Activated CD8-positive, alpha-beta memory T cell treated with anti-CD3 and anti-CD28 coated beads, Interleukin-2, amount 10 ng/mL, durations not matched to agents 7 days and 5 days (primary cell): ENCODE data around the gene MEPE. TPM values are rescaled to one million over a fixed set of nuclear protein-coding genes. Genes with fewer than 3 reads are reported as not detected.

ENCODE experiments used
- ATAC-seq: fragments of 150-1000 bp; cut with Tn5 transposase; one replicate; pipeline ENCODE4 v1.10.0; 2021; ENCODE audit warnings: moderate library complexity
- CTCF ChIA-PET: fragments of 350-600 bp; sonication (Branson Sonifier 250); formaldehyde crosslinking; loops from one replicate; lab custom pipeline; 2021; ENCODE audit warnings: antibody characterized with exemption; lab: Charles Lee
- DNase-seq: peaks from one replicate; pipeline ENCODE4 v3.0.0-alpha.2; 2020
- H3K27ac Mint-ChIP-seq: one replicate; pipeline ENCODE4 v1.8.0; 2021; ENCODE audit warnings: mild to moderate bottlenecking, mixed read lengths
- H3K27me3 Mint-ChIP-seq: one replicate; pipeline ENCODE4 v1.8.0; 2021; ENCODE audit warnings: mixed read lengths
- H3K36me3 Mint-ChIP-seq: one replicate; pipeline ENCODE4 v1.8.0; 2021; ENCODE audit warnings: mild to moderate bottlenecking, mixed read lengths
- H3K4me1 Mint-ChIP-seq: one replicate; pipeline ENCODE4 v1.8.0; 2021; ENCODE audit warnings: mixed read lengths
- H3K4me3 Mint-ChIP-seq: one replicate; pipeline ENCODE4 v1.8.0; 2021; ENCODE audit warnings: mild to moderate bottlenecking, moderate library complexity, mixed read lengths
- H3K9me3 Mint-ChIP-seq: one replicate; pipeline ENCODE4 v1.8.0; 2022; ENCODE audit warnings: low read depth, mixed read lengths
- total RNA-seq, 2 experiments: library from RNA; stranded (reverse); gene quantifications; one replicate each; pipeline ENCODE4 v1.2.3, GENCODE V29; 2021

Gene MEPE
- total RNA-seq, 2 experiments from 2014 or later = not detected

- H3K27ac Mint-ChIP-seq = no peak overlapping the region
- CTCF ChIA-PET = no interaction called here
- H3K4me1 Mint-ChIP-seq = no peaks in the 10 kb centered on the region
- ATAC-seq = no peak
- no peaks in the 10 kb centered on the region for H3K36me3 Mint-ChIP-seq
- no peaks in the 10 kb centered on the region for H3K9me3 Mint-ChIP-seq
- H3K27me3 Mint-ChIP-seq = peaks cover 8% of the 10 kb centered on the region
- no peak for DNase-seq
- H3K4me3 Mint-ChIP-seq = no peak overlapping the region
Measured at GRCh38 chr4:87823724-87824123, 9.0 kb upstream of the MEPE start.

GRCh38 chr4:87824352-87824751 is 8.4 kb upstream of the MEPE start:
- no peaks in the 10 kb centered on the region for H3K4me1 Mint-ChIP-seq
- H3K4me3 Mint-ChIP-seq = no peak overlapping the region
- no peaks in the 10 kb centered on the region for H3K9me3 Mint-ChIP-seq
- ATAC-seq (no peak), DNase-seq (no peak)
- CTCF ChIA-PET = interaction anchor here (1.2 kb wide), 1 partner anchor 25 kb away, joined by 3 read pairs; no protein-coding TSS in a partner anchor
- no peak overlapping the region for H3K27ac Mint-ChIP-seq
- no peaks in the 10 kb centered on the region for H3K36me3 Mint-ChIP-seq
- H3K27me3 Mint-ChIP-seq = peaks cover 9% of the 10 kb centered on the region

- DNase-seq (no peak), ATAC-seq (no peak)
- CTCF ChIA-PET = no interaction called here
- H3K4me3 Mint-ChIP-seq = no peak overlapping the region
- H3K4me1 Mint-ChIP-seq = no peaks in the 10 kb centered on the region
- H3K27ac Mint-ChIP-seq = no peak overlapping the region
- H3K36me3 Mint-ChIP-seq = no peaks in the 10 kb centered on the region
- H3K27me3 Mint-ChIP-seq = peaks cover 28% of the 10 kb centered on the region
- H3K9me3 Mint-ChIP-seq = no peaks in the 10 kb centered on the region
Measured at GRCh38 chr4:87834401-87834800, 1.6 kb downstream of the MEPE start.

GRCh38 chr4:87835197-87835596 is 2.4 kb downstream of the MEPE start:
- Mint-ChIP-seq H3K36me3 (no peaks in the 10 kb centered on the region), H3K27ac (no peak overlapping the region), H3K27me3 (peaks cover 25% of the 10 kb centered on the region), H3K4me3 (no peak overlapping the region), H3K4me1 (no peaks in the 10 kb centered on the region), H3K9me3 (no peaks in the 10 kb centered on the region)
- DNase-seq (no peak), ATAC-seq (no peak)
- CTCF ChIA-PET = interaction anchor here (0.9 kb wide), 1 partner anchor 14 kb away, joined by 3 read pairs; no protein-coding TSS in a partner anchor

GRCh38 chr4:87835743-87836142 is 3.0 kb downstream of the MEPE start:
- H3K27ac Mint-ChIP-seq = no peak overlapping the region
- no peaks in the 10 kb centered on the region for H3K36me3 Mint-ChIP-seq
- H3K9me3 Mint-ChIP-seq = no peaks in the 10 kb centered on the region
- no peak overlapping the region for H3K4me3 Mint-ChIP-seq
- ATAC-seq (no peak), DNase-seq (no peak)
- CTCF ChIA-PET = interaction anchor here (0.9 kb wide), 1 partner anchor 13 kb away, joined by 3 read pairs; no protein-coding TSS in a partner anchor
- no peaks in the 10 kb centered on the region for H3K4me1 Mint-ChIP-seq
- H3K27me3 Mint-ChIP-seq = peaks cover 25% of the 10 kb centered on the region

GRCh38 chr4:87838205-87838604 is 5.4 kb downstream of the MEPE start:
- H3K4me3 Mint-ChIP-seq = no peak overlapping the region
- no peaks in the 10 kb centered on the region for H3K36me3 Mint-ChIP-seq
- no peaks in the 10 kb centered on the region for H3K9me3 Mint-ChIP-seq
- H3K4me1 Mint-ChIP-seq = no peaks in the 10 kb centered on the region
- CTCF ChIA-PET = interaction anchor here (1.4 to 3.8 kb wide), 3 partner anchors 10 to 158 kb away, joined by 3 to 21 read pairs (median 5); no protein-coding TSS in a partner anchor
- no peak for DNase-seq
- H3K27ac Mint-ChIP-seq = no peak overlapping the region
- peaks cover 37% of the 10 kb centered on the region for H3K27me3 Mint-ChIP-seq
- ATAC-seq = no peak

- ATAC-seq = no peak
- Mint-ChIP-seq H3K36me3 (no peaks in the 10 kb centered on the region), H3K4me1 (no peaks in the 10 kb centered on the region), H3K27me3 (peaks cover 42% of the 10 kb centered on the region), H3K27ac (no peak overlapping the region), H3K9me3 (no peaks in the 10 kb centered on the region), H3K4me3 (no peak overlapping the region)
- DNase-seq = no peak
- CTCF ChIA-PET = interaction anchor here (1.4 to 3.8 kb wide), 3 partner anchors 9 to 159 kb away, joined by 3 to 21 read pairs (median 5); no protein-coding TSS in a partner anchor
Measured at GRCh38 chr4:87838890-87839591, 6.3 kb downstream of the MEPE start.

GRCh38 chr4:87839592-87839946 is 6.8 kb downstream of the MEPE start:
- no peaks in the 10 kb centered on the region for H3K9me3 Mint-ChIP-seq
- no peaks in the 10 kb centered on the region for H3K4me1 Mint-ChIP-seq
- ATAC-seq = no peak
- H3K27me3 Mint-ChIP-seq = peaks cover 42% of the 10 kb centered on the region
- DNase-seq = no peak
- H3K36me3 Mint-ChIP-seq = no peaks in the 10 kb centered on the region
- CTCF ChIA-PET = interaction anchor here (1.8 to 3.8 kb wide), 2 partner anchors 9 to 160 kb away, joined by 5 to 21 read pairs; no protein-coding TSS in a partner anchor
- H3K27ac Mint-ChIP-seq = no peak overlapping the region
- no peak overlapping the region for H3K4me3 Mint-ChIP-seq

GRCh38 chr4:87840149-87840548 is 7.4 kb downstream of the MEPE start:
- no peaks in the 10 kb centered on the region for H3K4me1 Mint-ChIP-seq

GRCh38 chr4:87843936-87844335 is 11.2 kb downstream of the MEPE start:
- ATAC-seq (no peak), DNase-seq (no peak)
- Mint-ChIP-seq H3K27ac (no peak overlapping the region), H3K27me3 (peaks cover 56% of the 10 kb centered on the region), H3K9me3 (no peaks in the 10 kb centered on the region), H3K4me3 (no peak overlapping the region), H3K36me3 (no peaks in the 10 kb centered on the region), H3K4me1 (peaks cover 4% of the 10 kb centered on the region)
- CTCF ChIA-PET = interaction anchor here (1.4 to 1.6 kb wide), 2 partner anchors 9 to 164 kb away, joined by 4 to 5 read pairs; no protein-coding TSS in a partner anchor

More at GRCh38 chr4:87840149-87840548, 7.4 kb downstream of the MEPE start:
- DNase-seq (no peak), ATAC-seq (no peak)
- Mint-ChIP-seq H3K36me3 (no peaks in the 10 kb centered on the region), H3K9me3 (no peaks in the 10 kb centered on the region), H3K27me3 (peaks cover 45% of the 10 kb centered on the region), H3K4me3 (no peak overlapping the region), H3K27ac (no peak overlapping the region)
- CTCF ChIA-PET = interaction anchor here (3.8 kb wide), 1 partner anchor 8 kb away, joined by 21 read pairs; no protein-coding TSS in a partner anchor

- Mint-ChIP-seq H3K4me1 (peaks cover 8% of the 10 kb centered on the region), H3K36me3 (no peaks in the 10 kb centered on the region), H3K9me3 (no peaks in the 10 kb centered on the region), H3K27me3 (peaks cover 59% of the 10 kb centered on the region), H3K4me3 (no peak overlapping the region), H3K27ac (no peak overlapping the region)
- ATAC-seq (no peak), DNase-seq (no peak)
- CTCF ChIA-PET = interaction anchor here (1.4 kb wide), 1 partner anchor 8 kb away, joined by 5 read pairs; no protein-coding TSS in a partner anchor
Measured at GRCh38 chr4:87844452-87844851, 11.7 kb downstream of the MEPE start.

- Mint-ChIP-seq H3K36me3 (no peaks in the 10 kb centered on the region), H3K9me3 (no peaks in the 10 kb centered on the region), H3K27me3 (peaks cover 57% of the 10 kb centered on the region), H3K4me1 (peaks cover 13% of the 10 kb centered on the region), H3K4me3 (no peak overlapping the region), H3K27ac (no peak overlapping the region)
- no peak for DNase-seq
- ATAC-seq = no peak
- CTCF ChIA-PET = interaction anchor here (0.6 kb wide), 1 partner anchor 534 kb away, joined by 4 read pairs; no protein-coding TSS in a partner anchor
Measured at GRCh38 chr4:87846226-87846625, 13.5 kb downstream of the MEPE start.

GRCh38 chr4:87848622-87849351 is 16.0 kb downstream of the MEPE start:
- DNase-seq (peak; percentile 54), ATAC-seq (peak; percentile 94)
- Mint-ChIP-seq H3K4me3 (peak overlapping the region; percentile 21), H3K27me3 (peaks cover 40% of the 10 kb centered on the region), H3K9me3 (no peaks in the 10 kb centered on the region), H3K27ac (no peak overlapping the region), H3K4me1 (peaks cover 13% of the 10 kb centered on the region), H3K36me3 (no peaks in the 10 kb centered on the region)
- CTCF ChIA-PET = interaction anchor here (0.6 to 3.4 kb wide), 18 partner anchors 9 to 351 kb away, joined by 3 to 22 read pairs (median 4); partner anchors contain the start of gene SPP1
